KMS-11 (cell line): ENCODE data around the gene HACD3.

Source experiments
- H2AFZ ChIP-seq: fragments of 200-600 bp; sonication (generic); 2 replicates; pipeline ENCODE4 v1.6.1; 2016; ENCODE audit warnings: antibody characterized with exemption, mixed run types, low read depth
- H3K27ac ChIP-seq: fragments of 200-600 bp; sonication (generic); 2 replicates; pipeline ENCODE4 v1.6.1; 2016; ENCODE audit warnings: mild to moderate bottlenecking, mixed run types
- H3K27me3 ChIP-seq: fragments of 200-600 bp; sonication (generic); 2 replicates; pipeline ENCODE4 v1.6.1; 2017; ENCODE audit warnings: mild to moderate bottlenecking, low read depth, mixed run types, moderate library complexity; ENCODE audit not compliant: insufficient read depth
- H3K36me3 ChIP-seq: fragments of 200-600 bp; sonication (generic); 2 replicates; pipeline ENCODE4 v1.6.1; 2017; ENCODE audit warnings: mild to moderate bottlenecking, mixed run types; ENCODE audit not compliant: insufficient read depth
- H3K4me1 ChIP-seq: fragments of 200-600 bp; sonication (generic); 2 replicates; pipeline ENCODE4 v1.6.1; 2016; ENCODE audit warnings: mild to moderate bottlenecking, low read depth, mixed run types; ENCODE audit not compliant: poor library complexity, severe bottlenecking
- H3K4me2 ChIP-seq: fragments of 200-600 bp; sonication (generic); 2 replicates; pipeline ENCODE4 v1.7.0; 2016; ENCODE audit warnings: mild to moderate bottlenecking, mixed run types
- H3K4me3 ChIP-seq: fragments of 200-600 bp; sonication (generic); IDR thresholded peaks from 2 replicates; pipeline ENCODE4 v1.6.1; 2017; ENCODE audit warnings: low read depth, low read length, mixed read lengths; ENCODE audit not compliant: insufficient read depth
- H3K79me2 ChIP-seq: fragments of 200-600 bp; sonication (generic); 2 replicates; pipeline ENCODE4 v1.6.1; 2016; ENCODE audit warnings: low read depth, mixed run types; ENCODE audit not compliant: insufficient read depth
- H3K9ac ChIP-seq: fragments of 200-600 bp; sonication (generic); 2 replicates; pipeline ENCODE4 v1.6.1; 2016; ENCODE audit warnings: mild to moderate bottlenecking, mixed run types
- H4K20me1 ChIP-seq: fragments of 200-600 bp; sonication (generic); 2 replicates; pipeline ENCODE4 v1.6.1; 2016; ENCODE audit warnings: mild to moderate bottlenecking, mixed run types; ENCODE audit not compliant: insufficient read depth
- TF ChIP-seq, protein P1 (sequence below): fragments of 200-600 bp; sonication (generic); conservative IDR thresholded peaks from 2 replicates; pipeline ENCODE4 v1.6.1; 2017; ENCODE audit warnings: low read depth, mild to moderate bottlenecking, antibody characterized with exemption, low read length, moderate library complexity, mixed read lengths

The HACD3 gene

DNA sequence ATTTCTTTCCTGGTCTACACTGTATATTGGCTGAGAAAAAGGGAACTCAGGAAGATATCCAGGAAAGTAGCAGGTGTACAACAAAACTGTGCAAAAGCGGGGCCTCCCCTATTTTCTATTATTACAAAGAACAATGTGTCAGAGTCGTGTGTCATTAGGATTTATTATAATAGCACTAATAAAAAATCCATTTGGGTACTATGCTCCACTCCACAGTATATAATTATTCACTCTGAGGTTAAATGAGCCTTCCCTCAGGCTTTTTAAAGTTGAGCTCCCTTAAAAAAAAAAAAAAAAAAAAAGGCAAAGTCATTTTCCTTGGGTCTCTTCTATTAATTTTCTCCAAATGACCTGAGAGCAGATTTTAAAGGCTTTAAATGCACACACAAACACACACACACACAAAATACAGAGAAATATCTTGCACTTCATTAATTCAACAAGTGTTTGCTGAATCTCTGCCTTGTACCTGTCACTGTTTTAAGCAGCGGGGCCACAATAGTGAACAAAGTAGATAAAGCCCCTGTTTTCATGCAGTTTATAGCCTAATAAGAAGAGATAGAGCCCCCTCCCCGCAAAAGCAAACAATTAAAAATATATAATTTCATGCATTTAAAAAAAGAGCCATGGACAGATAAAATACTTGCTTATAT is 11.5 kb upstream of the HACD3 start:
- no peak overlapping the region for H3K4me3 ChIP-seq

DNA sequence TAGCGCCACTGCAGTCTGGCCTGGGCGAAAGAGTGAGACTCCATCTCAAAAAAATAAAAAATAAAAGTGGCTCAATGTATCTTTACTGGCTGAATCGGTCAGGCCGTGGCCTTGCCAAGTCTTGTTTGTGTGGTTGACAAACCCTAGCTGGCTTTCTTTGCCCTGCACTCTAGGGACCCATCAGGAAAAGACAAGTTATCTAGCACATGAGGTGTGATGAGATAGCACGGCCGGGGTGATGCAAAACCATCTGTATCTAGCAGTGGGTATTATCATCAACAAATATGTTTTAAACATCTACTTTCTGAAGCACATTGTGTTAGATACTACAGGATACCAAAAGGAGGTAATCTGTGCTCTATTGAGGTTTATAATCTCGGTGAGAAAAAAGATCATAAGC is 8.9 kb upstream of the HACD3 start:
- no peak overlapping the region for H3K4me3 ChIP-seq
- H3K27me3 ChIP-seq: no peaks in the 10 kb centered on the region
- H3K79me2 ChIP-seq: peaks cover 7% of the 10 kb centered on the region
- H3K4me2 ChIP-seq: no peak overlapping the region
- H3K27ac ChIP-seq: no peak overlapping the region
- no peaks in the 10 kb centered on the region for H3K36me3 ChIP-seq
- H2AFZ ChIP-seq: no peak overlapping the region
- H4K20me1 ChIP-seq: no peaks in the 10 kb centered on the region
- no peak overlapping the region for H3K9ac ChIP-seq
- TF ChIP-seq, protein P1, sequence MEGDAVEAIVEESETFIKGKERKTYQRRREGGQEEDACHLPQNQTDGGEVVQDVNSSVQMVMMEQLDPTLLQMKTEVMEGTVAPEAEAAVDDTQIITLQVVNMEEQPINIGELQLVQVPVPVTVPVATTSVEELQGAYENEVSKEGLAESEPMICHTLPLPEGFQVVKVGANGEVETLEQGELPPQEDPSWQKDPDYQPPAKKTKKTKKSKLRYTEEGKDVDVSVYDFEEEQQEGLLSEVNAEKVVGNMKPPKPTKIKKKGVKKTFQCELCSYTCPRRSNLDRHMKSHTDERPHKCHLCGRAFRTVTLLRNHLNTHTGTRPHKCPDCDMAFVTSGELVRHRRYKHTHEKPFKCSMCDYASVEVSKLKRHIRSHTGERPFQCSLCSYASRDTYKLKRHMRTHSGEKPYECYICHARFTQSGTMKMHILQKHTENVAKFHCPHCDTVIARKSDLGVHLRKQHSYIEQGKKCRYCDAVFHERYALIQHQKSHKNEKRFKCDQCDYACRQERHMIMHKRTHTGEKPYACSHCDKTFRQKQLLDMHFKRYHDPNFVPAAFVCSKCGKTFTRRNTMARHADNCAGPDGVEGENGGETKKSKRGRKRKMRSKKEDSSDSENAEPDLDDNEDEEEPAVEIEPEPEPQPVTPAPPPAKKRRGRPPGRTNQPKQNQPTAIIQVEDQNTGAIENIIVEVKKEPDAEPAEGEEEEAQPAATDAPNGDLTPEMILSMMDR: no peak
- peaks cover 8% of the 10 kb centered on the region for H3K4me1 ChIP-seq

More for the DNA sequence above, 11.5 kb upstream of the HACD3 start:
- Histone ChIP-seq H3K27ac (no peak overlapping the region), H2AFZ (no peak overlapping the region), H3K4me1 (peaks cover 19% of the 10 kb centered on the region), H3K9ac (no peak overlapping the region), H4K20me1 (no peaks in the 10 kb centered on the region), H3K4me2 (no peak overlapping the region), H3K79me2 (peaks cover 28% of the 10 kb centered on the region), H3K27me3 (no peaks in the 10 kb centered on the region), H3K36me3 (no peaks in the 10 kb centered on the region)
- TF ChIP-seq, protein P1: no peak

DNA sequence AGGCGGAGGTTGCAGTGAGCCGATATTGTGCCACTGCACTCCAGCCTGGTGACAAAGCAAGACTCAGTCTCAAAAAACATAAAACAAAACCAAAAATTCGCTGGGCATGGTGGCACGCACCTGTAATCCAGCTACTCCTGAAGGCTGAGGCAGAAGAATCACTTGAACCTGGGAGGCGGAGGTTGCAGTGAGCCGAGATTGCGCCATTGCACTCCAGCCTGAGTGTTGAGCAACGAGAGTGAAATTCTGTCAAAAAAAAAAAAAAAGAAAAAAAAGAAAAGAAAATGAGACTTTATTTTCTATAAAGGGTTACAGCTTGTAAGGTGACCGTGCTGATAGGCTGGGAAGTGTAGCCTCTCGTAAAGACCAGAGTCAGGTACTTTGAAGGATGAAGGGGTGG is 6.0 kb upstream of the HACD3 start:
- TF ChIP-seq, protein P1: no peak
- Histone ChIP-seq H3K4me2 (no peak overlapping the region), H4K20me1 (no peaks in the 10 kb centered on the region), H3K4me3 (no peak overlapping the region), H2AFZ (no peak overlapping the region), H3K27ac (no peak overlapping the region), H3K36me3 (no peaks in the 10 kb centered on the region), H3K27me3 (no peaks in the 10 kb centered on the region), H3K9ac (no peak overlapping the region), H3K79me2 (no peaks in the 10 kb centered on the region), H3K4me1 (no peaks in the 10 kb centered on the region)

DNA sequence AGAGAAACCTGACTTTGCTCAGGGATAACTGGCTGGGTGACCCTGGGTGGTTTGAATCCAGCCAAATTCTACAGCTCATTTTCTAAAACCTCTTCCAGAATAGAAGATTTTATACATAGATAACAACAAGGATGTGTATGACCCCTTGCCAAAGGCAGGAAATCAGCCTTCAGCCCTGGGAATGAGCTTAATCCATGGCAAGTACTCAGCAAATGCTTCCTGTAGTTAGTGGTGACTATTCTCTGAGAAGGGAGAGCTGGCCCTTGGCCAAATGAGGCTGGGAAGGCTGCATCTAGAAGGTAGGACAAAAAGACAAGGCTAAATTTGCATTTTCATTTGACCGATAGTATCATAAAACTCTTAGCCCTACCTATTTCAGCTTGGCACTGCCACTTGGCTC is 4.6 kb upstream of the HACD3 start:
- Histone ChIP-seq H3K4me3 (no peak overlapping the region), H3K36me3 (no peaks in the 10 kb centered on the region), H3K27ac (no peak overlapping the region), H4K20me1 (no peaks in the 10 kb centered on the region), H2AFZ (no peak overlapping the region), H3K79me2 (peaks cover 5% of the 10 kb centered on the region; the same call in 1 of the 2 replicates), H3K4me2 (no peak overlapping the region), H3K4me1 (peaks cover 5% of the 10 kb centered on the region), H3K9ac (no peak overlapping the region), H3K27me3 (no peaks in the 10 kb centered on the region)
- TF ChIP-seq, protein P1: no peak
